ENCODE measurements around the gene DTD2.

The DTD2 gene

GRCh38 chr14:31401369-31401932, 55.9 kb downstream of the DTD2 start:
- TF ChIP-seq, protein P1, sequence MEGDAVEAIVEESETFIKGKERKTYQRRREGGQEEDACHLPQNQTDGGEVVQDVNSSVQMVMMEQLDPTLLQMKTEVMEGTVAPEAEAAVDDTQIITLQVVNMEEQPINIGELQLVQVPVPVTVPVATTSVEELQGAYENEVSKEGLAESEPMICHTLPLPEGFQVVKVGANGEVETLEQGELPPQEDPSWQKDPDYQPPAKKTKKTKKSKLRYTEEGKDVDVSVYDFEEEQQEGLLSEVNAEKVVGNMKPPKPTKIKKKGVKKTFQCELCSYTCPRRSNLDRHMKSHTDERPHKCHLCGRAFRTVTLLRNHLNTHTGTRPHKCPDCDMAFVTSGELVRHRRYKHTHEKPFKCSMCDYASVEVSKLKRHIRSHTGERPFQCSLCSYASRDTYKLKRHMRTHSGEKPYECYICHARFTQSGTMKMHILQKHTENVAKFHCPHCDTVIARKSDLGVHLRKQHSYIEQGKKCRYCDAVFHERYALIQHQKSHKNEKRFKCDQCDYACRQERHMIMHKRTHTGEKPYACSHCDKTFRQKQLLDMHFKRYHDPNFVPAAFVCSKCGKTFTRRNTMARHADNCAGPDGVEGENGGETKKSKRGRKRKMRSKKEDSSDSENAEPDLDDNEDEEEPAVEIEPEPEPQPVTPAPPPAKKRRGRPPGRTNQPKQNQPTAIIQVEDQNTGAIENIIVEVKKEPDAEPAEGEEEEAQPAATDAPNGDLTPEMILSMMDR (conservative IDR thresholded peaks at IDR 0.05), result no peak
- H3K27ac ChIP-seq, result no peak overlapping the region

DNA sequence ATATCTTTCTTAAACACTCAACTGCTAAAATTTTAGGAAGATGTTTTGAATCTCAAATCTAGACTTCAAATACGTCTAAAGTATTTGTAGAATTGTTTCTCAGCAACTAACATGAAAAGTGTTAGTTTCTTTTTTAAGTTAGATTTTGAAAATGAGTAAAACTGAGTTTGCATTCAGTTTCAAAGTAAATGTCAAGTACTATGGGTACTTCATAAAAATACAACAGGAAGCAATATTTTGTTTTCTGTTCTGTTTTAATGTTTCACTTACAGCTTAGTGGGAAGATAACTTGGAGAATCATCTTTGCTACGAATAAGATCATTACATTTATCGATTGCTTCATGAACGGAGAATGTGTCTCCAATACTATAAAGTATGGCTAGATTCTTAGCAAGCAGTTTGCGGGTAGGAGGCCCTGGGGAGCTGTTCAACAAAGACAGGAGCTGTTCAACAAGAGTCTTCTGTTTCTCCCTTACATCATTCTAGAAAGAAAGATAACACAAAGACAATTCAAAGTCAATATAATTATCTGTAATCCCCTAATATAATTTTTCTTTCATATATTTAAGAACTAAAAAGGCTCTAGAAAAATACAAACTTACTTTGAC, 57.2 kb downstream of the DTD2 start:
- TF ChIP-seq, protein P1 (conservative IDR thresholded peaks at IDR 0.05), result no peak
- H3K27ac ChIP-seq, result no peak overlapping the region

Data from VCaP (cell line).